Neural crest cell (in vitro differentiated cells): Measurements from ENCODE around the gene PYGO2. TPM values are rescaled to one million over a fixed set of nuclear protein-coding genes. Genes with fewer than 3 reads are reported as not detected.

Experiments
- DNase-seq: peaks from one replicate; pipeline ENCODE4 v3.0.0; 2021; ENCODE audit warnings: low read depth, mixed read lengths, low spot score
- H3K27ac Mint-ChIP-seq: one replicate; pipeline ENCODE4 v1.8.0; 2021; ENCODE audit warnings: mild to moderate bottlenecking, mixed read lengths; ENCODE audit not compliant: unreplicated experiment
- H3K27me3 Mint-ChIP-seq: 2 replicates; pipeline ENCODE4 v1.8.0; 2021; ENCODE audit warnings: low read depth, mild to moderate bottlenecking, mixed read lengths
- H3K36me3 Mint-ChIP-seq: 2 replicates; pipeline ENCODE4 v1.8.0; 2021; ENCODE audit warnings: low read depth, mild to moderate bottlenecking, mixed read lengths
- H3K4me1 Mint-ChIP-seq: 2 replicates; pipeline ENCODE4 v1.8.0; 2021; ENCODE audit warnings: mixed read lengths
- H3K4me3 Mint-ChIP-seq: one replicate; pipeline ENCODE4 v1.8.0; 2021; ENCODE audit warnings: mild to moderate bottlenecking, mixed read lengths
- H3K9me3 Mint-ChIP-seq: 2 replicates; pipeline ENCODE4 v1.8.0; 2021; ENCODE audit warnings: mixed read lengths
- CTCF ChIP-seq: fragments of 200-600 bp; sonication (generic); conservative IDR thresholded peaks from 2 replicates; pipeline ENCODE4 v1.5.0; 2021; ENCODE audit warnings: antibody characterized with exemption, mild to moderate bottlenecking
- total RNA-seq: library from RNA; stranded (reverse); gene quantifications from 2 replicates; pipeline ENCODE4 v1.2.1, GENCODE V29; 2021

PYGO2 gene
- total RNA-seq, 1 donor from 2014 or later = 65.1 TPM

- TF ChIP-seq CTCF = no peak
- no peaks in the 10 kb centered on the region for H3K9me3 Mint-ChIP-seq
- no peaks in the 10 kb centered on the region for H3K36me3 Mint-ChIP-seq
- no peak overlapping the region for H3K27ac Mint-ChIP-seq
- no peaks in the 10 kb centered on the region for H3K27me3 Mint-ChIP-seq
- peaks cover 34% of the 10 kb centered on the region for H3K4me1 Mint-ChIP-seq
- DNase-seq = no peak
- peak overlapping the region; percentile 65 for H3K4me3 Mint-ChIP-seq
These were observed 27.1 kb downstream of the PYGO2 start for GRCh38 chr1:154934358-154934948.

- Mint-ChIP-seq H3K27ac (no peak overlapping the region), H3K36me3 (peaks cover 8% of the 10 kb centered on the region), H3K4me3 (no peak overlapping the region)
These were observed 29.6 kb downstream of the PYGO2 start for GRCh38 chr1:154931940-154932487.

GRCh38 chr1:154926201-154926600, 35.4 kb downstream of the PYGO2 start:
- H3K36me3 Mint-ChIP-seq = peaks cover 18% of the 10 kb centered on the region
- H3K4me1 Mint-ChIP-seq = no peaks in the 10 kb centered on the region
- H3K27ac Mint-ChIP-seq = peak overlapping the region; percentile 19
- TF ChIP-seq CTCF = no peak
- no peak overlapping the region for H3K4me3 Mint-ChIP-seq
- DNase-seq = no peak
- H3K27me3 Mint-ChIP-seq = no peaks in the 10 kb centered on the region
- no peaks in the 10 kb centered on the region for H3K9me3 Mint-ChIP-seq

More at GRCh38 chr1:154931940-154932487, 29.6 kb downstream of the PYGO2 start:
- no peaks in the 10 kb centered on the region for H3K9me3 Mint-ChIP-seq
- TF ChIP-seq CTCF = no peak
- DNase-seq = no peak
- no peaks in the 10 kb centered on the region for H3K27me3 Mint-ChIP-seq
- peaks cover 13% of the 10 kb centered on the region for H3K4me1 Mint-ChIP-seq

GRCh38 chr1:154925335-154926170, 36.0 kb downstream of the PYGO2 start:
- Mint-ChIP-seq H3K9me3 (no peaks in the 10 kb centered on the region), H3K27me3 (no peaks in the 10 kb centered on the region), H3K4me1 (no peaks in the 10 kb centered on the region), H3K27ac (no peak overlapping the region), H3K4me3 (no peak overlapping the region), H3K36me3 (peaks cover 18% of the 10 kb centered on the region)
- no peak for TF ChIP-seq CTCF
- no peak for DNase-seq

GRCh38 chr1:154923695-154924094, 37.9 kb downstream of the PYGO2 start:
- H3K36me3 Mint-ChIP-seq = peaks cover 18% of the 10 kb centered on the region
- no peaks in the 10 kb centered on the region for H3K9me3 Mint-ChIP-seq
- H3K27me3 Mint-ChIP-seq = no peaks in the 10 kb centered on the region
- H3K4me1 Mint-ChIP-seq = no peaks in the 10 kb centered on the region
- no peak for TF ChIP-seq CTCF
- DNase-seq = no peak
- no peak overlapping the region for H3K4me3 Mint-ChIP-seq
- no peak overlapping the region for H3K27ac Mint-ChIP-seq
